ENCODE results near the gene L1CAM.

GRCh38 chrX:153864101-153864500 lies 21.9 kb downstream of the L1CAM start:
- TF ChIP-seq YY1 (IDR thresholded peaks at IDR 0.05), result no peak
- TF ChIP-seq CTCF (IDR thresholded peaks at IDR 0.05; ENCODE audit: low read depth, low read length, missing input control), result no peak
- TF ChIP-seq SP1 (IDR thresholded peaks at IDR 0.05), result no peak
